Astrocyte of the spinal cord (primary cell): ENCODE data around the gene MCCC1.

Source experiments
- DNase-seq: peaks from one replicate; pipeline ENCODE4 v3.0.0; 2011; ENCODE audit warnings: low read depth, low spot score
- H3K4me3 ChIP-seq: 2 replicates; pipeline ENCODE4 v1.5.1; 2011; ENCODE audit warnings: low read depth, mild to moderate bottlenecking, low read length, moderate library complexity
- CTCF ChIP-seq: IDR thresholded peaks from 2 replicates; pipeline ENCODE4 v1.5.1; 2012; ENCODE audit warnings: low read depth, mild to moderate bottlenecking, low read length, inconsistent platforms
- in situ Hi-C: cut with HindIII; loops from 2 replicates; pipeline ENCODE4 v1.10.0; 2017; ENCODE audit warnings: low sequenced_read_pairs

The MCCC1 gene

GRCh38 chr3:182971637-182972036 lies 127.7 kb downstream of the MCCC1 start:
- H3K4me3 ChIP-seq, result no peak overlapping the region
- in situ Hi-C loops, result no loop called here
- peak; percentile 65 for DNase-seq
- TF ChIP-seq CTCF, result no peak

- DNase-seq, result no peak
- H3K4me3 ChIP-seq, result no peak overlapping the region
- in situ Hi-C loops, result no loop called here
- no peak for TF ChIP-seq CTCF
These were observed 128.4 kb downstream of the MCCC1 start for GRCh38 chr3:182970811-182971418.

- in situ Hi-C loops, result no loop called here
- no peak overlapping the region for H3K4me3 ChIP-seq
- DNase-seq, result no peak
- no peak for TF ChIP-seq CTCF
These were observed 129.4 kb downstream of the MCCC1 start for GRCh38 chr3:182969853-182970252.

- H3K4me3 ChIP-seq, result no peak overlapping the region
- peak; percentile 69 for DNase-seq
- in situ Hi-C loops, result no loop called here
- no peak for TF ChIP-seq CTCF
These were observed 130.0 kb downstream of the MCCC1 start for GRCh38 chr3:182969277-182969676.

GRCh38 chr3:182967218-182968204 lies 131.8 kb downstream of the MCCC1 start:
- in situ Hi-C loops, result no loop called here
- DNase-seq, result no peak
- H3K4me3 ChIP-seq, result no peak overlapping the region
- TF ChIP-seq CTCF, result no peak

GRCh38 chr3:182965861-182966366 lies 133.4 kb downstream of the MCCC1 start:
- in situ Hi-C loops, result no loop called here
- H3K4me3 ChIP-seq, result no peak overlapping the region
- no peak for DNase-seq
- TF ChIP-seq CTCF, result no peak
